GM18873 (cell line): ENCODE measurements around the gene KRT38.
"Not testable (repeated sequence)": the region's sequence is repeated elsewhere in the genome, so short reads cannot be mapped to it uniquely, and the experiment has no call there.

Source experiments
- ATAC-seq: cut with Tn5 transposase; IDR thresholded peaks from one replicate; pipeline ENCODE4 v1.9.1; 2021; ENCODE audit warnings: mild to moderate bottlenecking, moderate library complexity, moderate number of reproducible peaks; ENCODE audit not compliant: unreplicated experiment, low FRiP score

KRT38 gene

GRCh38 chr17:41396996-41397660, 43.7 kb downstream of the KRT38 start, which contains the start of gene KRT31:
Gene KRT31, minus strand, starts transcription at chr17:41397608. Its CDS starts 69 bp downstream, at chr17:41397539.
- ATAC-seq = no peak

- ATAC-seq = no peak
These were observed 44.4 kb downstream of the KRT38 start for GRCh38 chr17:41396340-41396739.

- ATAC-seq = no peak
These were observed 45.2 kb downstream of the KRT38 start for GRCh38 chr17:41395611-41396010.

DNA sequence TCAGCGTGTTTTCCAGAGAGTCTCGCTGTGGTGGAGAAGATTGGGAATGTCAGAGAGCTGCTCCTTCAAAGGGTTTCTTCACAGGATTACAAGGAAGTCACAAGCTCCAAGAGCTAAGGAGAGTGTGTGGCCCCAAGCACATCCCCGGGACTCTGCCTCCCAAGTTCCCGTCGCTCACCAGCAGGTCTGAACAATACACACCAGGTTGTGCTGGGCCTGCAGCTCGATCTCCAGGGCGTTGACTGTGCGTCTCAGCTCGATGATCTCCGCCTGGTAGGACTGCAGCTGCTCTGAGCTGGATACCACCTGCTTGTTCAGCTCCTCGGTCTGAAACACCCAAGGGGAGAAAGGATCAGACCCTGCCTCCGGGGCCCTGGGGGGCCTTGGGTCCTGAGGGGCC, 45.7 kb downstream of the KRT38 start:
- ATAC-seq = not testable (repeated sequence)

DNA sequence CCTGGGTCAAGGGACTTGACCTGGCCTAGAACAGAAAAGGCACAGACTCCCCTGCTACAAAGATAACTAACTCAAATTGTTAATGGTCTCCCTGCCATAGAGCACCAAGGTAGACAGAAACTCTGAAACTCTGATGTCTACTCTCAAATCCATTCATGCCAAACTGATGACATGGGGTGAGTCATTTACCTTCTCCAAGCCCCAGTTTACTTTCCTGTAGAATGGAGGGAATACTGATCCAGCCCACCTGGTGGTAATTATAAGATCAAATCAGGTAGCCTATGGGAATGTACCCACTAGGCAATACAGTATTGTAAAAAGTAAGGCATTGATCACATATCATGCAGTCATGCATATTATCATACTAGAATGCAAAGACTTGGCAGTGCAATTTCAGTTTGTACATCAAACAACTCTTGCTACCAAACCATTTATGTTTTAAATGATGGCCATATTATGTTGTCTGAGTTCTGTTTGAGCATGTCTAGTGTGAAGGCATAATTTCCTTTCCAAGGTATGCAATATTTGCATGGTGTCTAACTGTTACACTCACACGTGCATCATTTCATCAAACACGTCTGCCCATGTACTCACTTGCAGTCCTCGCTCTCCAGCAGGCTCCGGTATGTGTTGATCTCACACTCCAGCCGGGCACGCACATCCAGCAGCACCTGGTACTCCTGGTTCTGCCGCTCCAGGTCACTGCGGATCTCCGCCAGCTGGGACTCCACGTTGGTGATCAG, 46.4 kb downstream of the KRT38 start:
- no peak for ATAC-seq

GRCh38 chr17:41393826-41394225, 47.0 kb downstream of the KRT38 start:
- no peak for ATAC-seq

- no peak for ATAC-seq
These were observed 47.5 kb downstream of the KRT38 start for GRCh38 chr17:41393294-41393693.

GRCh38 chr17:41392278-41392677, 48.5 kb downstream of the KRT38 start:
- no peak for ATAC-seq

DNA sequence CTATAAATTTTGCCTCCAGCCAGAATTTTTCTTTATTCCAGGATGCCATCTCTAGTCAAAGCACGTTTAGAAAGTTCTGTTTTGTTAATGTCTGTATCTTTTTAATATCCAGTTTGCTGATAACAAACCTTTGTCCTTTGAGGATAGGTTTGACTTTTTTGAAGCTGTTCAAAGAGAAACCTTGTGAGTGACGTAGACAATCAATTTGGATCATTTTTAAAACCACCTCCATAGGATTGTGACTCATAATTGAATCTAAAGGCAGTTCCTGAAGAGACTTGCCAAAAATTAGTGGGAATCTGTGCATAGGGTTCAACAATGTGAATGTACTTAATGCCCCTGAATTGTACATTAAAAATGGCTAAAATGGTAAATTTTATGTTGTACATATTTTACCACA, 49.2 kb downstream of the KRT38 start:
- ATAC-seq = no peak

DNA sequence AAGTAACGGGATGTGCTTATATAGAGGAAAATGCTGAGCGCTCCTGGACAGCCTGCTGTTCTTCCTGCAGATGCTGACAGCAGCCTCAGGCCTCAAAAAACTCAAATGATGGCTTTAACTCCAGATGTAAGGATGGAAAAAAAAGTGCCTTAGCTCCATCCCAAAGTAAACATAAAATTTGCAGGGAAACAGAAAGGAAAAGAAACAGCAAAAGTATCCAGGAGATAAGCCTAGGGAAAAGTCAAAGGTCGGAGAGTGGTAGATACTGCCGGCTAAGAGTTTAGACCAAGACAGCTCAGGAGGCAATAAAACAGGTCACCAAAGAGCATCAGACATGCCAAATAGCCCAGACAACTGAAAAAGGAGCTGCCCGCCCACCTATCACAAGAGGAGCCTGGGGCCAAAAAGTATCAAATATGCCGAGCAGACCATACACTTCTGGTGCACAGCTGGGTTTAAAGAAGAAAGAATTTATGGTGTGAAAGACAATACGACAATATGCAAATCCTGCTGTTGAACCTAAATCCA, 50.3 kb downstream of the KRT38 start:
- no peak for ATAC-seq

DNA sequence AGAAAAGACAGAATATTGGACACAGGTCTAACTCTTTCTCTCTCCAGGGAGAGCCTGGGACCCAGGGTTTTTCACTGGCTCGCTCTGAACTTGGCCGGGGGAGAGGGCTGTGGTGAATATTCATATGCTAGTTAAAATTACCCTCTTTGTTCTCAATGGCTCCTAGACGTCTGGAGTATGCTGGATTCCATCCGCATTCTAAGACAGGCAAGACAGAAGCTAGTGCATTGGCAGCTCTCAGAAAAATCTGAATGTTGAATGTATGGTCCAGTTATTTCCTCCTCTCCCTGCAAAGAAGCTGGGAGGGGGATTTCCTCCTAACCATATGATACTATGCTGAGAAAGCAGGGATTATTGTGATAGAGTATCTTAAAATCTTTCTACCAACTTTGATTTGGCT, 53.1 kb downstream of the KRT38 start:
- ATAC-seq = no peak

DNA sequence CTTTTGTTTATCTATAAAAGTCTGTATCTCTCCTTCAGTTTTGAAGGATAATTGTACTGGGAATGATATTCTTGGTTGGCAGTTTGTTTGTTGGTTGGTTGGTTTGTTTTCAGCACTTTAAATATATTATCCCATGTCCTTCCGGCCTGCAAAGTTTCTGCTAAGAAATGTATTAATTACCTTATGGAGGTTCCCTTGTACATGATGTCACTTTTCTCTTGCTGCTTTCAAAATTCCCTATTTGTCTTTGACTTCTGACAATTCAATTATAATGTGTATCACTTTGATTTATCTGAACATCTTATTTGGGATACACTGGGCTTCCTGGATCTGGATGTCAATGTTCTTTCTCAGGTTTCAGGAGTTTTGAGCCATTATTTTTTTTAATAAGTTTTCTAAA, 54.6 kb downstream of the KRT38 start:
- ATAC-seq = no peak
